T-helper 1 cell treated with Interleukin-12 subunit alpha and Interleukin-12 subunit beta and Interleukin-4 antibody, amounts not matched to agents 30 μg/mL and 1 μg/mL, for 36 hours (primary cell): Measurements from ENCODE around the gene PTP4A2.
"Not testable (repeated sequence)": the region's sequence is repeated elsewhere in the genome, so short reads cannot be mapped to it uniquely, and the experiment has no call there.

Experiments
- H3K27ac Mint-ChIP-seq: one replicate; pipeline ENCODE4 v1.8.0; 2021; ENCODE audit warnings: mild to moderate bottlenecking, mixed read lengths
- H3K27me3 Mint-ChIP-seq: one replicate; pipeline ENCODE4 v1.8.0; 2021; ENCODE audit warnings: low read depth, mixed read lengths
- H3K36me3 Mint-ChIP-seq: one replicate; pipeline ENCODE4 v1.8.0; 2021; ENCODE audit warnings: low read depth, mixed read lengths
- H3K4me1 Mint-ChIP-seq: one replicate; pipeline ENCODE4 v1.8.0; 2021; ENCODE audit warnings: low read depth, mixed read lengths
- H3K4me3 Mint-ChIP-seq: one replicate; pipeline ENCODE4 v1.8.0; 2021; ENCODE audit warnings: mild to moderate bottlenecking, moderate library complexity, mixed read lengths
- H3K9me3 Mint-ChIP-seq: one replicate; pipeline ENCODE4 v1.8.0; 2021; ENCODE audit warnings: mixed read lengths

PTP4A2 gene

GRCh38 chr1:31936981-31937299, 1.2 kb downstream of the PTP4A2 start:
- peak overlapping the region; percentile 96 for H3K4me3 Mint-ChIP-seq
- peaks cover 57% of the 10 kb centered on the region for H3K4me1 Mint-ChIP-seq
- peak overlapping the region; percentile 92 for H3K27ac Mint-ChIP-seq
- H3K9me3 Mint-ChIP-seq = no peaks in the 10 kb centered on the region
- H3K27me3 Mint-ChIP-seq = no peaks in the 10 kb centered on the region
- H3K36me3 Mint-ChIP-seq = peaks cover 30% of the 10 kb centered on the region

GRCh38 chr1:31936278-31936980, 1.7 kb downstream of the PTP4A2 start:
- H3K27me3 Mint-ChIP-seq = no peaks in the 10 kb centered on the region
- peaks cover 62% of the 10 kb centered on the region for H3K4me1 Mint-ChIP-seq
- peak overlapping the region; percentile 92 for H3K27ac Mint-ChIP-seq
- H3K36me3 Mint-ChIP-seq = peaks cover 33% of the 10 kb centered on the region
- peak overlapping the region; percentile 96 for H3K4me3 Mint-ChIP-seq
- no peaks in the 10 kb centered on the region for H3K9me3 Mint-ChIP-seq

GRCh38 chr1:31934706-31935629, 3.2 kb downstream of the PTP4A2 start:
- H3K27ac Mint-ChIP-seq = peak overlapping the region; percentile 92
- peaks cover 64% of the 10 kb centered on the region for H3K4me1 Mint-ChIP-seq
- peak overlapping the region; percentile 96 for H3K4me3 Mint-ChIP-seq
- no peaks in the 10 kb centered on the region for H3K9me3 Mint-ChIP-seq
- H3K27me3 Mint-ChIP-seq = no peaks in the 10 kb centered on the region
- peaks cover 41% of the 10 kb centered on the region for H3K36me3 Mint-ChIP-seq

- Mint-ChIP-seq H3K4me3 (peak overlapping the region; percentile 96), H3K36me3 (peaks cover 43% of the 10 kb centered on the region), H3K9me3 (no peaks in the 10 kb centered on the region), H3K27ac (peak overlapping the region; percentile 92), H3K27me3 (no peaks in the 10 kb centered on the region), H3K4me1 (peaks cover 59% of the 10 kb centered on the region)
These were observed 5.5 kb downstream of the PTP4A2 start for GRCh38 chr1:31932491-31933316.

- H3K27ac Mint-ChIP-seq = peak overlapping the region; percentile 92
- H3K9me3 Mint-ChIP-seq = no peaks in the 10 kb centered on the region
- no peaks in the 10 kb centered on the region for H3K27me3 Mint-ChIP-seq
- H3K4me3 Mint-ChIP-seq = peak overlapping the region; percentile 73
- H3K36me3 Mint-ChIP-seq = peaks cover 37% of the 10 kb centered on the region
- peaks cover 67% of the 10 kb centered on the region for H3K4me1 Mint-ChIP-seq
These were observed 6.5 kb downstream of the PTP4A2 start for GRCh38 chr1:31931593-31932225.

- peak overlapping the region; percentile 92 for H3K27ac Mint-ChIP-seq
- H3K4me3 Mint-ChIP-seq = peak overlapping the region; percentile 73
- H3K36me3 Mint-ChIP-seq = peaks cover 30% of the 10 kb centered on the region
- no peaks in the 10 kb centered on the region for H3K27me3 Mint-ChIP-seq
- peaks cover 66% of the 10 kb centered on the region for H3K4me1 Mint-ChIP-seq
- H3K9me3 Mint-ChIP-seq = no peaks in the 10 kb centered on the region
These were observed 7.2 kb downstream of the PTP4A2 start for GRCh38 chr1:31930836-31931592.

GRCh38 chr1:31927661-31927980, 10.5 kb downstream of the PTP4A2 start:
- H3K27me3 Mint-ChIP-seq = no peaks in the 10 kb centered on the region
- peaks cover 65% of the 10 kb centered on the region for H3K4me1 Mint-ChIP-seq
- peak overlapping the region; percentile 71 for H3K27ac Mint-ChIP-seq
- H3K9me3 Mint-ChIP-seq = no peaks in the 10 kb centered on the region
- peaks cover 30% of the 10 kb centered on the region for H3K36me3 Mint-ChIP-seq
- peak overlapping the region; percentile 73 for H3K4me3 Mint-ChIP-seq

GRCh38 chr1:31926853-31927660, 11.1 kb downstream of the PTP4A2 start:
- Mint-ChIP-seq H3K27me3 (no peaks in the 10 kb centered on the region), H3K4me3 (peak overlapping the region; percentile 73), H3K27ac (peak overlapping the region; percentile 71), H3K4me1 (peaks cover 63% of the 10 kb centered on the region), H3K36me3 (peaks cover 28% of the 10 kb centered on the region), H3K9me3 (no peaks in the 10 kb centered on the region)

GRCh38 chr1:31926252-31926651, 11.9 kb downstream of the PTP4A2 start:
- H3K27me3 Mint-ChIP-seq = no peaks in the 10 kb centered on the region
- no peaks in the 10 kb centered on the region for H3K9me3 Mint-ChIP-seq
- peak overlapping the region; percentile 73 for H3K4me3 Mint-ChIP-seq
- peaks cover 28% of the 10 kb centered on the region for H3K36me3 Mint-ChIP-seq
- peaks cover 63% of the 10 kb centered on the region for H3K4me1 Mint-ChIP-seq
- peak overlapping the region; percentile 71 for H3K27ac Mint-ChIP-seq

GRCh38 chr1:31925824-31926223, 12.3 kb downstream of the PTP4A2 start:
- H3K4me3 Mint-ChIP-seq = peak overlapping the region; percentile 83
- H3K4me1 Mint-ChIP-seq = peaks cover 63% of the 10 kb centered on the region
- peak overlapping the region; percentile 71 for H3K27ac Mint-ChIP-seq
- H3K9me3 Mint-ChIP-seq, H3K27me3 Mint-ChIP-seq: not testable (repeated sequence)
- peaks cover 30% of the 10 kb centered on the region for H3K36me3 Mint-ChIP-seq

GRCh38 chr1:31924839-31925238, 13.3 kb downstream of the PTP4A2 start:
- H3K4me3 Mint-ChIP-seq = peak overlapping the region; percentile 83
- H3K27me3 Mint-ChIP-seq = no peaks in the 10 kb centered on the region
- H3K9me3 Mint-ChIP-seq = no peaks in the 10 kb centered on the region
- H3K27ac Mint-ChIP-seq = peak overlapping the region; percentile 81
- peaks cover 26% of the 10 kb centered on the region for H3K36me3 Mint-ChIP-seq
- H3K4me1 Mint-ChIP-seq = peaks cover 59% of the 10 kb centered on the region

- H3K4me1 Mint-ChIP-seq = peaks cover 61% of the 10 kb centered on the region
- H3K9me3 Mint-ChIP-seq = no peaks in the 10 kb centered on the region
- peak overlapping the region; percentile 81 for H3K4me3 Mint-ChIP-seq
- peaks cover 30% of the 10 kb centered on the region for H3K36me3 Mint-ChIP-seq
- peak overlapping the region; percentile 86 for H3K27ac Mint-ChIP-seq
- H3K27me3 Mint-ChIP-seq = no peaks in the 10 kb centered on the region
These were observed 14.2 kb downstream of the PTP4A2 start for GRCh38 chr1:31923901-31924535.
